Mammary epithelial cell (primary cell): Measurements from ENCODE around the gene PHF2.

ENCODE experiments used
- EZH2 ChIP-seq: IDR thresholded peaks from 2 replicates; pipeline ENCODE4 v1.6.1; 2012; ENCODE audit warnings: low read length, inconsistent platforms, borderline replicate concordance
- TF ChIP-seq, protein P1 (sequence below), 2 donors: IDR thresholded peaks in 1 of 2; conservative IDR thresholded peaks in 1 of 2; 2 replicates each; pipeline ENCODE4 v1.5.1; 2011 to 2012; ENCODE audit warnings: inconsistent platforms in 2 of 2, low read length in 2 of 2, mild to moderate bottlenecking in 2 of 2, control low read depth in 1 of 2, low read depth in 1 of 2; ENCODE audit not compliant: insufficient read depth in 1 of 2; ENCODE audit errors: extremely low read depth in 1 of 2

DNA sequence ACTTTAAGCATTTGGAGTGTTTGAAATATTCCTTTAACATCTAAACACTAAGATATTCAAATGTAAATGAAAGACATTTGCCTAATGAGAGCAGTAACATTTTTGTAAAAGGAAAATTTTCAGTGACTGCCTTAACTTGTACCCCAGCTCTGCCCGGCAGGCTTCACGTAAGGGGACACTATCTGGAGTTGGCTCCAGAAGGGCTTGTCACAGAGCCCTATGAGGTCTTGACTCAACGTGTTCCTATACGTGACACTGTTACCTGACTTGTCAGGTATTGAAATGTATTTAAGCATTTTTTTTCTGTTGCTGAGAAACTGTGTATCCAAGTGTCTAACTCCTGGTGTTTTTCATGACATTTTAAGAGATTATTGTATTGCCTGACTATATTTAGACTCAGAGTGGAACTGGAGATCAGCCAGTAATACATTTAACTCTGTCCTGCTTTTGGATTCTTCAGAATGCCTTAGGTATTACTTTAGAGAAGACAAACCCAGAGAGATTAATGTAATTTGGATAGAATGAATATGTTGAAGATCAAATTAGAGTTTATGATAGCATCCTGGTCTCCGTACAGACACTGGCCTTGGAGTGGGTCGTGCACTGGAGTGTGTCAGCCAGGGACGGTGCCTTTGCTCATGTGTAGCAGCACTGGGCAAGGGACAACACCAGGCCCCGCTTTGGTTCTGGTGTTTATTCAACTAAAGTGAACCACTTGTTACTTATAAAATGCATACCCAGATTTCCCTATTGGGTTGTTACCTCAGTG, 34.6 kb upstream of the PHF2 start:
- TF ChIP-seq, protein P1, sequence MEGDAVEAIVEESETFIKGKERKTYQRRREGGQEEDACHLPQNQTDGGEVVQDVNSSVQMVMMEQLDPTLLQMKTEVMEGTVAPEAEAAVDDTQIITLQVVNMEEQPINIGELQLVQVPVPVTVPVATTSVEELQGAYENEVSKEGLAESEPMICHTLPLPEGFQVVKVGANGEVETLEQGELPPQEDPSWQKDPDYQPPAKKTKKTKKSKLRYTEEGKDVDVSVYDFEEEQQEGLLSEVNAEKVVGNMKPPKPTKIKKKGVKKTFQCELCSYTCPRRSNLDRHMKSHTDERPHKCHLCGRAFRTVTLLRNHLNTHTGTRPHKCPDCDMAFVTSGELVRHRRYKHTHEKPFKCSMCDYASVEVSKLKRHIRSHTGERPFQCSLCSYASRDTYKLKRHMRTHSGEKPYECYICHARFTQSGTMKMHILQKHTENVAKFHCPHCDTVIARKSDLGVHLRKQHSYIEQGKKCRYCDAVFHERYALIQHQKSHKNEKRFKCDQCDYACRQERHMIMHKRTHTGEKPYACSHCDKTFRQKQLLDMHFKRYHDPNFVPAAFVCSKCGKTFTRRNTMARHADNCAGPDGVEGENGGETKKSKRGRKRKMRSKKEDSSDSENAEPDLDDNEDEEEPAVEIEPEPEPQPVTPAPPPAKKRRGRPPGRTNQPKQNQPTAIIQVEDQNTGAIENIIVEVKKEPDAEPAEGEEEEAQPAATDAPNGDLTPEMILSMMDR (conservative IDR thresholded peaks at IDR 0.05 in 1 of 2, IDR thresholded peaks at IDR 0.05 in 1 of 2; ENCODE audit: extremely low read depth in 1 of 2, insufficient read depth in 1 of 2, low read depth in 1 of 2, low read length in 2 of 2), result no peak
- TF ChIP-seq EZH2, result no peak
